Stimulated activated CD4-positive, alpha-beta T cell treated with anti-CD3 and anti-CD28 coated beads, Interleukin-2, amount 100 ng/mL, for 24 hours (primary cell): ENCODE data around the gene ZNF22.

Source experiments
- DNase-seq, 2 donors: peaks; one replicate each; pipeline ENCODE4 v3.0.0-alpha.2; 2020

Gene ZNF22

DNA sequence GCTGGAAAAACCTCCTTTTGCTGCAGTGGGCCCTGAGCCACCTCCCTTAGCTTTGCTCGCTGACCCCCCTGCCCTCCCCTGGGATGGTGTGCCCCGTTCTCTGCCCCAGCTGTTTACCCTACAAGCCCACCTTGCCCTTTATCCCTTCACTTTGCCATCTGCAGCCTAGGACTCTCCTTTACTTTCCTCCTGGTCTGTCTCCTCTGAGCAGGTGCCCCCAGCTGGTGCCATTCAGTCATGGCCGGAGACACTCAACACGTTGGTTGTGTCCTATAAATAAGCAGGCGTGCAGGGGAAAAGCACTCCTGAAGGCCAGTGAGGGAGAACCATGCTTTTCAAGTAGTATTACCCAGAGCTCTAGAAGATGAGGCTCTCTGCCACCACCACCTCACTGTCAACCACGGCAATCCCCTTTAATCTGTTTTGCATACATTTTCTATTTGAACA, 35.0 kb upstream of the ZNF22 start:
- no peak for DNase-seq

GRCh38 chr10:44966129-44966815, 34.5 kb upstream of the ZNF22 start:
- no peak for DNase-seq

DNA sequence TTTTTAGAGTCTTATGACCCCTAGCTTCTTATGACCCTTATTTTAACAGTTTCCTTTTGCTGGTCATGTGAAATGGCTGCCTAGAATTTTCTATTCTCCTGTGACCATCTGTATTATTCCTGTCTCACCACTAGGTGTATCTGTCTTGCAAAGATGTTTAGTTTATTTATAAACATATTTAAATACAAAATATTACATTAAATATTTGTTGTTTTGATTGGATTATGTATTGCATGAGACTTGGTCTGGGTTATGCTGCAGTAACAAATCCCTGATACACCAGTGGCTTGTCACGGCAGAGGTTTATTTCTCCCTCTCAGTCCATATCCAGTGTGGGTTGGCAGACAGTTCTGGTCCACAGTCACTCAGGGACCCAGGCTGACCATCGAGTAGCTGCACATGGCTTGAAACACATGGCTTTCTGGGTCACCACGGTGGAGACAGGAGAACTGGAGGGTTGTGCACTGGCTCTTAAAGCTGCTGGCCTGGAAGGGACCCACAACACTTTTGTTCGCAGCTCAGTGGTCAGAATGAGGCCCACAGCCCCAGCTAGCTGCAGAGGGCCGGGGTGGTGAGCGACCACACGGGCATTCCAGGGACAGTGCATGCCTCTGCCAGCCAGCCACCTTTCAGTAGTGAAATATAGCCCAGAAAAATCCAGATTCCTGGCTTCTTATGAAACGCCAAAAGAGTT, 33.8 kb upstream of the ZNF22 start:
- no peak for DNase-seq

DNA sequence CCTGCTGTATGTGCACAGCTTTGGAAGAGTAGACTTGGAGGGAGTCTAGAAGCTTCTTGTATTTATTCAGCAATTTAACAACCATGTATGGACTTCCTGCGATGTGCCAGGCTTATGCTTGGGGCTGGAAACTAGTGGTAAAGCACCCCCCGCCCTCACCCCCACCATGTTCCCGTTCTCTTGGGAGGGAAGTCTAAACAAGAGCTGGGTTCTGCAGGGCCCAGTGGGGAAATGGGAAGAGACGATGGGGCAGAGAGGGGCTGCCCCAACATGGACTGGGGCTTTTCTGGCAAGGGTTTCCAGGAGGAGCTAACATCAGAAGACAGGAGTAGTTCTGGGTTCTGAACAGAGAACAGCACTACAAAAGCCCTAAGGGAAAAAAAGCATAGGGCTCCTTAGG, 33.1 kb upstream of the ZNF22 start:
- no peak for DNase-seq

DNA sequence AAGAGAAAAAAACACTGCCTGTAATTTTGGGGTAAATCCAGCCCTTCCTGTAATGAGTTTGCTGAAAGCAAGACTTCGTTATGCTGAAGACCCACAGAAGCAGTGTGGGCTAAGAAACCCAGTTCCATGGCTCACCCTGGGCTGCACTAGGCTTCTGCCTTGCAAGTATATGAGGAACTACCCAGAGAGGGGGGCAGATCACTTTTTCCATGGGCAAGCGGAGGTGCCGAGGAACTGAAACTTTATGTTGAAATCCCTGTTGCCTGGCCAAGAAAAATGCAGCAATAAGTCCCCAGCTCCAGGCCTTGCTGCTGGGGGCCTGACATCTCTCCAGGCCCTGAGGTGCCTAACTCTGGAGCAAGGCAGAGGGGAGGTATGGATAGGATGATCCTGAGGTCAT, 32.6 kb upstream of the ZNF22 start:
- no peak for DNase-seq

- DNase-seq: no peak
Measured at GRCh38 chr10:44968500-44969400, 32.0 kb upstream of the ZNF22 start.

GRCh38 chr10:44969854-44970253, 30.9 kb upstream of the ZNF22 start:
- DNase-seq: no peak

GRCh38 chr10:44970812-44971395, 29.8 kb upstream of the ZNF22 start:
- no peak for DNase-seq

DNA sequence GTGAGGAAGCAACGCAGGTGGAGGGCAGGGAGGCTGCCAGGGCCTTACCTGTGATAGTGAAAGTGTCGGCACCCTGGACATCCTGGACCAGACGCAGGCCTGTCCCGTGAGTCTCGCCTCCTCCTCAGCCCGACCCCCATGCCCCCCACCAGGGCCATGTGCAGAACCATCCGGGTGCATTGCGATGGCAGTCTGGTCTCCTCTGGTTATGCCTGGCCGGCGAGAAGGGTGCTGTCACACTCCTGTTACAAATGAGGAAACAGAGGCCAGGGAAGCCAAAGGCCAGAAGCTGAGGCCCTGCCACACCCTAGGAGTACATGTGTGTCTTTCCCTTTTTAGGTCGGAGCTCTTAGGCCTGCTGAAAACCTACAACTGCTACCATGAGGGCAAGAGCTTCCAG, 29.3 kb upstream of the ZNF22 start:
- no peak for DNase-seq

- DNase-seq: no peak
Measured at GRCh38 chr10:44971935-44972757, 28.6 kb upstream of the ZNF22 start.

GRCh38 chr10:44972874-44973306, 27.8 kb upstream of the ZNF22 start:
- no peak for DNase-seq

GRCh38 chr10:44973323-44974081, 27.2 kb upstream of the ZNF22 start:
- DNase-seq: no peak

- DNase-seq: no peak
Measured at GRCh38 chr10:44974082-44974627, 26.6 kb upstream of the ZNF22 start.

- DNase-seq: peak; percentile 73 to 74
Measured at GRCh38 chr10:44974628-44975430, 25.9 kb upstream of the ZNF22 start.

DNA sequence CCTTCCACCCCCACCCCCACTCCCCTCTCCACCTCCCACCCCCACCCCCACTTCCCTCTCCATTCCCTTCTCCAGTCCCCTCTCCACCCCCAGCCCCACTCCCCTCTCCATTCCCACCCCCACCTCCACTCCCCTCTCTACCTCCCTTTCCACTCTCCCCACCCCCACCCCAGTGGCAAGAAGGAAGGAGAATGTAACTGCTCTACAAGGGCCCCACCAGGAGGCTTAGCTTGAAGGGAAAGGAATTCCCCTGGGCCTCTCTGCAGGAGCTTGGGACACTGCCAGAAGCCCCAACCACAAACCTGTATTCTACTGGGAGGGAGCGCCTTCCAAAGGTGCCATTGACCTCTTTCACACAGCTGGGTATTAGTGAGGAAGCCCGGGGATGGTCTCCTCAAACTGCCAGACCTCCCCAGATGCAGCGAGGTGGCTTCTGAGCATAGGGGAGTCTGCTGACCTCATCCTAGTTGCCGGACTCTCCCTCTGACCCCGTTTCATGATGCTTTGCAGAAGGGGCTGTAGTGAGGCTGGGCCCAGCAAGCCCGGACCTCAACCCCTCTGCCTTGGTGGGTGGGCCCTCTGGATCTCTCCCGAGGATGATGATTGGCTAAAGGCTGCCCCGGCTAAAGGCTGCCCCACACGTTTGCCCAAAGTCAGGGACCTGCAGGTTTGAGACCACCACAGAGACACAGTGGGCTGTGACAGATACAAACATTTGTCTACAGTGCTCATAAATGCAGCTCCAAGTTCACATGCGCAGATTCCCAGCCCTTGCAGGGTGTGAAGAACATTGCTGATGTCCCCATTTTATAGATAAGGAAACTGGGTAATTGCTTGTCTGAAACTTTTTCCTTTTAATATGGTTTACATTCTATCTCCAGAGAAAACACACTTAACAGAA, 25.0 kb upstream of the ZNF22 start:
- DNase-seq: no peak

DNA sequence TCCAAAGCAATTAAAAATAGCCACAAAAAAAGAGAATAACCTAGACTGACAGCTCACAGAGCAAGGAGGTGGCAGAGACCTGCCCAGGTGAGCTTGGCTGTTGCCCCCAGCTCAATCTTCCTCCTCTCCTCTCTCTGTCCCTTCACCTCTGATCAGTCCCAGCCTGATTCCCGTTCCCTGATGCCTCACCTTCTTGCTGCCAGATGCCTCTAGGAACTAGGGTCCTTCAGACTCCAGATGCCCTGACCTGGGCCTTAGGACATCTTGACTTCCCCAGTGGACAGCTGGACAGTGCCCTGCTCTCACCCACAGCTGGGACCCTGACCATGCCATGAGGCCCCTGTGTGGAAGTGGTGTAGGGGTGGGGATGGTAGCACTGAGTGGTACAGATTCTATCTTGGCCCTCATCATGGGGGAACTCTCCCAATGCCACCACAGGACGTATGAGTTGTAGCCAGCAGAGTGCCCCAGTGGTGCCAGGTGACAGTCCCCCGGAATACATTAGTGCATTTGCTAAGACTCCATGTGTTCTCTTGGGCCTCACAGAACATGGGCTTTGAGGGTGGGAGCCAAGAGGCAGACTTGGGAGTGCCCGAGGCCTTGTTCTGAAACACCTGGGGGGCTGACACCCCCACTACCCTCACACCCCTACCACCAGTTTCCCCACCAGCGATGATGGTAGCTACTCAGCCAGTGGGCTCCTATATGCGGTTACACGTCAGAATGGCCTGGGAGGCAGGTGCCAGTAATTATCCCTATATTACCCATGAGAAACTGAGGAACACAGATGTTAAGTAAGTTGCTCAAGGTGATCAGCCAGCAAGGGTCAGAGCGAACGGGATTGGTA, 24.1 kb upstream of the ZNF22 start:
- no peak for DNase-seq

- no peak for DNase-seq
Measured at GRCh38 chr10:44977287-44978212, 23.2 kb upstream of the ZNF22 start.
